ENCODE data around the gene PRRT4. TPM values are rescaled to one million over a fixed set of nuclear protein-coding genes. Genes with fewer than 3 reads are reported as not detected.

PRRT4 gene
- total and polyA plus RNA-seq, 9 of the 15 experiments (the other 6 are each of a cell fraction or from before 2014, with no cell fraction given) = not detected

DNA sequence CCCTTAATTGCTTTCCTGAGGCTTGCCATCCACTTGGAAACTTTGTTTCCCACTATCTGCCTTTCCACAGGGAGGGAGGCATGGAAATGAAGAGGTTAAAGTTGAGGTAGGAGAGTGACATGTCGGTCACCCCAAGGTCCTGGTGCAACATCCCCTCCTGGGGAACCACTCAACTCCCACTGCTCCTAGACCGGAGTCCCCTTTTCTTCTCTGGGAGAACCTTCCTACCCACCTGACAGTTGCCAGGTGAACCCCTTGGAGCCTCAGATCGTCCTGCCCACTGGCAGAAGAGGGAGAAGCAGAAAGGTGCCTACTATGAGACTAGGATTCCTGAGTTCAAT is 26.6 kb upstream of the PRRT4 start:
- WGBS (ENCODE audit: insufficient coverage, low coverage, missing lambda C conversion rate) = 12% methylated on average over 3 of the region's 3 CpGs
- peaks cover 0 to 16% of the 10 kb centered on the region in 2 experiments; a peak in 3 of 5 replicates for H3K4me1 ChIP-seq (replicated peaks in 1 of 2; ENCODE audit: control insufficient read depth in 2 of 2, insufficient read depth in 2 of 2, low read length in 2 of 2)
- 0 out of 2 replicates have a peak, but pooled peaks cover 19% of the 10 kb centered on the region for H4K20me1 ChIP-seq (replicated peaks; ENCODE audit: control insufficient read depth, insufficient read depth, low read length)
- H3K9me1 ChIP-seq (ENCODE audit: control insufficient read depth, insufficient read depth, low read length) = peaks cover 3% of the 10 kb centered on the region
- FAIRE-seq (no peak), DNase-seq (ENCODE audit: extremely low read depth in 1 of 4, low spot score in 3 of 4) (no peak), ATAC-seq (no peak; the same call in 2 of the 3 replicates)
- H3K4me2 ChIP-seq (ENCODE audit: insufficient read depth, low read length) = no peak overlapping the region
- no peaks in the 10 kb centered on the region for H3K79me2 ChIP-seq (ENCODE audit: control insufficient read depth, insufficient read depth, low read length)
- no peak overlapping the region for H3K27ac ChIP-seq (ENCODE audit: extremely low read depth, low read depth, low read length)
- TF ChIP-seq MTF1 (CRISPR knock-in tag; IDR thresholded peaks at IDR 0.05; ENCODE audit: borderline replicate concordance) = no peak
- TF ChIP-seq NFE2L1 (tag; IDR thresholded peaks at IDR 0.05; ENCODE audit: borderline replicate concordance, low read depth) = no peak
- TF ChIP-seq, protein P1, sequence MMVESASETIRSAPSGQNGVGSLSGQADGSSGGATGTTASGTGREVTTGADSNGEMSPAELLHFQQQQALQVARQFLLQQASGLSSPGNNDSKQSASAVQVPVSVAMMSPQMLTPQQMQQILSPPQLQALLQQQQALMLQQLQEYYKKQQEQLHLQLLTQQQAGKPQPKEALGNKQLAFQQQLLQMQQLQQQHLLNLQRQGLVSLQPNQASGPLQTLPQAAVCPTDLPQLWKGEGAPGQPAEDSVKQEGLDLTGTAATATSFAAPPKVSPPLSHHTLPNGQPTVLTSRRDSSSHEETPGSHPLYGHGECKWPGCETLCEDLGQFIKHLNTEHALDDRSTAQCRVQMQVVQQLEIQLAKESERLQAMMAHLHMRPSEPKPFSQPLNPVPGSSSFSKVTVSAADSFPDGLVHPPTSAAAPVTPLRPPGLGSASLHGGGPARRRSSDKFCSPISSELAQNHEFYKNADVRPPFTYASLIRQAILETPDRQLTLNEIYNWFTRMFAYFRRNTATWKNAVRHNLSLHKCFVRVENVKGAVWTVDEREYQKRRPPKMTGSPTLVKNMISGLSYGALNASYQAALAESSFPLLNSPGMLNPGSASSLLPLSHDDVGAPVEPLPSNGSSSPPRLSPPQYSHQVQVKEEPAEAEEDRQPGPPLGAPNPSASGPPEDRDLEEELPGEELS (CRISPR knock-in tag; IDR thresholded peaks at IDR 0.05; ENCODE audit: borderline replicate concordance) = 0 out of 2 replicates have a peak, but pooled peaks have one; percentile 4
- no peak for TF ChIP-seq ZFP36 (IDR thresholded peaks at IDR 0.05; ENCODE audit: low read depth, low read length, partially characterized antibody)
- 0 out of 2 replicates have a peak, but pooled peaks have one; percentile 3 for TF ChIP-seq LCOR (CRISPR knock-in tag; IDR thresholded peaks at IDR 0.05)
- no peak for TF ChIP-seq RBM15 (IDR thresholded peaks at IDR 0.05; ENCODE audit: insufficient read depth, low read length)
- peak overlapping the region in 1 of 2 experiments; percentile 8; a peak in 1 of 4 replicates for H3K9ac ChIP-seq (ENCODE audit: insufficient read depth in 1 of 2, low read depth in 2 of 2, low read length in 2 of 2)
- in situ Hi-C loops (cut with MboI) = no loop called here
- intact Hi-C loops (cut with micrococcal nuclease) = loop anchor here (10.0 kb wide), 1 partner anchor 153 kb away; no protein-coding TSS in a partner anchor
- ChIA-PET CTCF (ENCODE audit: low intra/inter-chr PET ratio) (interaction anchor here (0.6 to 3.9 kb wide), 6 partner anchors 38 to 831 kb away, joined by 3 to 81 read pairs (median 3); no protein-coding TSS in a partner anchor), POLR2A (interaction anchor here (0.6 to 2.3 kb wide), 5 partner anchors 10 to 44 kb away, joined by 3 to 14 read pairs (median 4); partner anchors contain the start of gene RBM28)
- peak overlapping the region; percentile 27; the same call in 1 of the 2 replicates for H2AFZ ChIP-seq (ENCODE audit: low read depth, low read length)
- H3K36me3 ChIP-seq (ENCODE audit: control insufficient read depth, insufficient read depth, low read length) = peaks cover 10% of the 10 kb centered on the region; the same call in 1 of the 3 replicates
- no TSS peak for BruUV-seq (replicated peaks)
- no peaks in the 10 kb centered on the region for H3K9me3 ChIP-seq (replicated peaks; ENCODE audit: control insufficient read depth, insufficient read depth, low read depth, low read length)
- H3K4me3 ChIP-seq = no peak overlapping the region
- H3K27me3 ChIP-seq (ENCODE audit: control insufficient read depth in 2 of 2, insufficient read depth in 2 of 2, low read length in 2 of 2) = no peaks in the 10 kb centered on the region

Data from K562 (cell line).